HEK293T (cell line): Measurements from ENCODE around the gene CARS2.

Source experiments
- ARNT ChIP-seq: fragments of 450-650 bp; IDR thresholded peaks from 2 replicates; pipeline ENCODE4 v1.6.1; 2017; ENCODE audit warnings: mild to moderate bottlenecking
- BHLHE40 ChIP-seq: fragments of 450-650 bp; IDR thresholded peaks from 2 replicates; pipeline ENCODE4 v1.6.1; 2016; ENCODE audit warnings: mild to moderate bottlenecking, moderate library complexity, borderline replicate concordance
- ELF4 ChIP-seq: fragments of 450-650 bp; IDR thresholded peaks from 2 replicates; pipeline ENCODE4 v1.6.1; 2017; ENCODE audit warnings: antibody characterized with exemption
- FOXA1 ChIP-seq: fragments of 450-650 bp; IDR thresholded peaks from 2 replicates; pipeline ENCODE4 v1.6.1; 2016; ENCODE audit warnings: mild to moderate bottlenecking
- FOXK2 ChIP-seq: fragments of 450-650 bp; IDR thresholded peaks from 2 replicates; pipeline ENCODE4 v1.6.1; 2016; ENCODE audit warnings: mild to moderate bottlenecking
- LEF1 ChIP-seq: fragments of 450-650 bp; IDR thresholded peaks from 2 replicates; pipeline ENCODE4 v1.6.1; 2017; ENCODE audit warnings: mild to moderate bottlenecking, borderline replicate concordance
- PKNOX1 ChIP-seq: fragments of 450-650 bp; IDR thresholded peaks from 2 replicates; pipeline ENCODE4 v1.6.1; 2016
- SP1 ChIP-seq: fragments of 450-650 bp; IDR thresholded peaks from 2 replicates; pipeline ENCODE4 v1.6.1; 2017
- TARDBP ChIP-seq: fragments of 450-650 bp; IDR thresholded peaks from 2 replicates; pipeline ENCODE4 v1.6.1; 2016
- ZNF384 ChIP-seq: fragments of 450-650 bp; IDR thresholded peaks from 2 replicates; pipeline ENCODE4 v1.6.1; 2016

GRCh38 chr13:110689041-110689440, 16.9 kb downstream of the CARS2 start:
- no peak for TF ChIP-seq TARDBP
- TF ChIP-seq ZNF384: no peak
- TF ChIP-seq FOXK2: no peak
- no peak for TF ChIP-seq BHLHE40
- no peak for TF ChIP-seq PKNOX1
- TF ChIP-seq ARNT: no peak
- no peak for TF ChIP-seq ELF4
- TF ChIP-seq SP1: no peak
- no peak for TF ChIP-seq LEF1
- no peak for TF ChIP-seq FOXA1
